ENCODE measurements around the gene XPO1.

The XPO1 gene

GRCh38 chr2:61535449-61535848, 2.7 kb downstream of the XPO1 start:
- no peak for DNase-seq

- DNase-seq, result no peak
Observed at GRCh38 chr2:61534926-61535325, 3.2 kb downstream of the XPO1 start.

GRCh38 chr2:61530749-61531148, 7.4 kb downstream of the XPO1 start:
- no peak for DNase-seq

GRCh38 chr2:61529944-61530735, 8.0 kb downstream of the XPO1 start:
- DNase-seq, result no peak

GRCh38 chr2:61520261-61520660, 17.9 kb downstream of the XPO1 start:
- DNase-seq, result no peak

GRCh38 chr2:61512768-61513398, 25.3 kb downstream of the XPO1 start:
- DNase-seq, result no peak

GRCh38 chr2:61510674-61511671, 27.2 kb downstream of the XPO1 start:
- DNase-seq, result no peak

GRCh38 chr2:61504949-61505348, 33.2 kb downstream of the XPO1 start:
- no peak for DNase-seq

GRCh38 chr2:61499060-61499459, 39.1 kb downstream of the XPO1 start:
- no peak for DNase-seq

- no peak for DNase-seq
Observed at GRCh38 chr2:61493523-61493942, 44.6 kb downstream of the XPO1 start.

- DNase-seq, result no peak
Observed at GRCh38 chr2:61492476-61492875, 45.7 kb downstream of the XPO1 start.

GRCh38 chr2:61485281-61485680, 52.9 kb downstream of the XPO1 start:
- DNase-seq, result no peak

- no peak for DNase-seq
Observed at GRCh38 chr2:61478086-61478485, 60.1 kb downstream of the XPO1 start.

GRCh38 chr2:61476929-61477589, 61.1 kb downstream of the XPO1 start:
- DNase-seq, result peak in 1 of 56 donors; percentile 2

- peak in 6 of 56 donors; percentile 11 to 72 (median 36) for DNase-seq
Observed at GRCh38 chr2:61471905-61472805, 66.0 kb downstream of the XPO1 start.

GRCh38 chr2:61470965-61471904, 66.9 kb downstream of the XPO1 start, which contains the start of gene USP34:
TSS of gene USP34 (minus strand) at chr2:61471087. CDS start at chr2:61470692, 395 bp downstream.
- DNase-seq, result peak; percentile 57 to 97 (median 90)

- DNase-seq, result peak in 54 of 56 donors; percentile 10 to 91 (median 80)
Observed at GRCh38 chr2:61470122-61470951, 67.8 kb downstream of the XPO1 start.
